Psoas muscle (tissue), 8 donors: ENCODE data around the gene FARP2. TPM values are rescaled to one million over a fixed set of nuclear protein-coding genes. Genes with fewer than 3 reads are reported as not detected.

Source experiments
- ATAC-seq, 4 donors: fragments of 200-7000 bp; cut with Tn5 transposase; one replicate each; pipeline ENCODE4 v1.9.1; 2020; ENCODE audit warnings: moderate library complexity in 3 of 4, mild to moderate bottlenecking in 2 of 4
- DNase-seq, 2 donors: peaks; one replicate each; pipeline ENCODE4 v3.0.0-alpha.2; 2020
- H3K27ac ChIP-seq: fragments of 200-600 bp; one replicate; pipeline ENCODE4 v1.8.0; 2022
- H3K27me3 ChIP-seq, 3 donors: fragments of 200-600 bp in 1 of 3; one replicate each; pipeline versions ENCODE4 v1.6.1 to v1.8.0; 2013 to 2022; ENCODE audit warnings: low read length in 2 of 3, mild to moderate bottlenecking in 2 of 3, moderate library complexity in 1 of 3; ENCODE audit not compliant: insufficient read depth in 3 of 3
- H3K36me3 ChIP-seq, 2 donors: fragments of 200-600 bp in 1 of 2; one replicate each; pipeline versions ENCODE4 v1.6.1 to v1.8.0; 2013 to 2022; ENCODE audit warnings: low read depth in 1 of 2, mild to moderate bottlenecking in 1 of 2, moderate library complexity in 1 of 2; ENCODE audit not compliant: insufficient read depth in 1 of 2
- H3K4me1 ChIP-seq: fragments of 200-600 bp; one replicate; pipeline ENCODE4 v1.8.0; 2022
- H3K4me3 ChIP-seq: fragments of 200-600 bp; one replicate; pipeline ENCODE4 v1.8.0; 2022; ENCODE audit warnings: mild to moderate bottlenecking
- H3K9me3 ChIP-seq: fragments of 200-600 bp; one replicate; pipeline ENCODE4 v1.8.0; 2022
- CTCF ChIP-seq: fragments of 200-600 bp; IDR thresholded peaks from one replicate; pipeline ENCODE4 v1.8.0; 2022; ENCODE audit warnings: antibody characterized with exemption
- WGBS, 3 donors: extraction: QIAGEN DNeasy Blood & Tissue Kit; methylation state at CpG; one replicate each; pipeline versions ENCODE4 v1.1.6 to v1.1.7; 2013; 5-methylcytosine and 5-hydroxymethylcytosine counted together
- intact Hi-C, 2 donors: fragments of 100-400 bp; cut with DNase I; formaldehyde crosslinking; loops; one replicate each; pipeline versions ENCODE4 v1.11.0 to v1.14.2; 2022
- polyA plus RNA-seq, 3 donors: library from polyadenylated mRNA; stranded (reverse); fragments of 200-250 nt; gene quantifications; one replicate each; pipeline ENCODE4 v1.2.3, GENCODE V29; 2013
- total RNA-seq, 4 donors: library from RNA; stranded (reverse); fragmentation: NEBNext Ultra II Directional in 2 of 4; extraction: Animal tissue kit (Norgen Biotek cat#: 25700) in 2 of 4; gene quantifications; one replicate each; pipeline versions ENCODE4 v1.2.1 to v1.2.4, GENCODE V29; 2021 to 2023
- donor health status: healthy with polysubstance abuse.
- donor health status: DM: no; HTN: no; CAD: no; lungs with moderate emphysema.
- donor health status: Bipolar disorder and iron deficiency.
- donor health status: healthy.
- donor health status: DM: yes; HTN: yes; CAD: no.
- donor health status: DM: no; HTN: no; CAD: no.
- donor health status: DM: no; HTN: no; CAD: no.
- donor health status: DM: yes; HTN: yes; CAD: no.

FARP2 gene
- total and polyA plus RNA-seq, 7 donors: 5.8 to 18.4 (median 17.4) TPM

GRCh38 chr2:241532168-241532567 is 176.1 kb downstream of the FARP2 start:
- intact Hi-C loops: no loop called here
- H3K27me3 ChIP-seq: no peaks in the 10 kb centered on the region
- ATAC-seq (no peak), DNase-seq (no peak)
- no peaks in the 10 kb centered on the region for H3K36me3 ChIP-seq
- no peaks in the 10 kb centered on the region for H3K9me3 ChIP-seq
- no peaks in the 10 kb centered on the region for H3K4me1 ChIP-seq
- no peak overlapping the region for H3K4me3 ChIP-seq
- H3K27ac ChIP-seq: no peak overlapping the region
- TF ChIP-seq CTCF: no peak
- 92 to 95% (median 92%) methylated on average over 8 of the region's 8 CpGs for WGBS, 3 donors

GRCh38 chr2:241532733-241533601 is 176.9 kb downstream of the FARP2 start:
- no peaks in the 10 kb centered on the region for H3K4me1 ChIP-seq
- 84 to 91% (median 90%) methylated on average over 26 of the region's 26 CpGs for WGBS, 3 donors
- intact Hi-C loops: no loop called here

GRCh38 chr2:241534293-241534692 is 178.2 kb downstream of the FARP2 start:
- ATAC-seq: no peak
- Histone ChIP-seq H3K4me3 (no peak overlapping the region), H3K27ac (no peak overlapping the region), H3K27me3 (no peaks in the 10 kb centered on the region), H3K36me3 (no peaks in the 10 kb centered on the region), H3K9me3 (no peaks in the 10 kb centered on the region), H3K4me1 (no peaks in the 10 kb centered on the region)
- intact Hi-C loops: no loop called here
- 82 to 89% (median 82%) methylated on average over 7 of the region's 7 CpGs for WGBS, 3 donors
- no peak for TF ChIP-seq CTCF
- DNase-seq: no peak

More at GRCh38 chr2:241532733-241533601, 176.9 kb downstream of the FARP2 start:
- Histone ChIP-seq H3K4me3 (no peak overlapping the region), H3K27me3 (no peaks in the 10 kb centered on the region), H3K9me3 (no peaks in the 10 kb centered on the region), H3K36me3 (no peaks in the 10 kb centered on the region), H3K27ac (no peak overlapping the region)
- no peak for TF ChIP-seq CTCF
- DNase-seq (no peak), ATAC-seq (no peak)

- Histone ChIP-seq H3K27ac (no peak overlapping the region), H3K4me3 (no peak overlapping the region), H3K9me3 (no peaks in the 10 kb centered on the region), H3K4me1 (no peaks in the 10 kb centered on the region), H3K36me3 (no peaks in the 10 kb centered on the region), H3K27me3 (no peaks in the 10 kb centered on the region)
- TF ChIP-seq CTCF: no peak
- WGBS, 3 donors: 77 to 82% (median 79%) methylated on average over 17 of the region's 17 CpGs
- no peak for DNase-seq
- ATAC-seq: no peak
- intact Hi-C loops: no loop called here
Observed at GRCh38 chr2:241534701-241535375, 178.8 kb downstream of the FARP2 start.
